Stomach (tissue), 4 donors: ENCODE results near the gene NOXA1.

ENCODE experiments used
- EP300 ChIP-seq: sonication (generic); formaldehyde crosslinking; IDR thresholded peaks from one replicate; pipeline ENCODE4 v1.6.1; 2017; ENCODE audit warnings: antibody characterized with exemption
- POLR2A ChIP-seq, 4 donors: fragments of 450-650 bp; IDR thresholded peaks; one replicate each; pipeline ENCODE4 v1.6.1; 2016; ENCODE audit warnings: antibody characterized with exemption in 4 of 4, control low read depth in 2 of 4, mild to moderate bottlenecking in 1 of 4, moderate library complexity in 1 of 4
- POLR2AphosphoS5 ChIP-seq, 3 donors: sonication (generic); formaldehyde crosslinking; IDR thresholded peaks; one replicate each; pipeline ENCODE4 v1.6.1; 2016; ENCODE audit warnings: antibody characterized with exemption in 3 of 3
- TF ChIP-seq, protein P1 (sequence below), 7 experiments: fragments of 450-650 bp in 4 of 7; fragments of 200-600 bp in 3 of 7; sonication (generic) in 3 of 7; IDR thresholded peaks; one replicate each; pipeline ENCODE4 v1.5.1; 2016 to 2019; ENCODE audit warnings: antibody characterized with exemption in 7 of 7, control low read depth in 2 of 7, mild to moderate bottlenecking in 1 of 7

DNA sequence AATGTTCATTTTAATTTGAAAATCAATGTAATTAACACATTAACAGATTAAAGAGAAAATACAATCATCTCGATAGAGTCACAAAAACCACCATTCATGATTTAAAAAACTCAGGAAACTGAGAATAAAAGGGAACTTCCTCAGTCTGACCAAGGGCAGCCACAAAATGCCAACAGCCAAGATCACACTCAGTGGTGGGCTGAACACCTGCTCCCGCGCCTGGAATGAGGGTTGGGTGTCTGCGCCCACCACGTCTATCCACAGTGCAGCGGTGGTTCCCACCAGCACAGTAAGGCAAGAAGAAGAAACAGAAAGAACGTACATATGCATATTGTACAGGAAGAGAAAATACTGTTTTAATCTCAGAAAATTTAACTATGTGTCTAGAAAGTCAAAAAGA is 47.6 kb downstream of the NOXA1 start:
- no peak for TF ChIP-seq POLR2A (IDR thresholded peaks at IDR 0.05)
- TF ChIP-seq, protein P1, sequence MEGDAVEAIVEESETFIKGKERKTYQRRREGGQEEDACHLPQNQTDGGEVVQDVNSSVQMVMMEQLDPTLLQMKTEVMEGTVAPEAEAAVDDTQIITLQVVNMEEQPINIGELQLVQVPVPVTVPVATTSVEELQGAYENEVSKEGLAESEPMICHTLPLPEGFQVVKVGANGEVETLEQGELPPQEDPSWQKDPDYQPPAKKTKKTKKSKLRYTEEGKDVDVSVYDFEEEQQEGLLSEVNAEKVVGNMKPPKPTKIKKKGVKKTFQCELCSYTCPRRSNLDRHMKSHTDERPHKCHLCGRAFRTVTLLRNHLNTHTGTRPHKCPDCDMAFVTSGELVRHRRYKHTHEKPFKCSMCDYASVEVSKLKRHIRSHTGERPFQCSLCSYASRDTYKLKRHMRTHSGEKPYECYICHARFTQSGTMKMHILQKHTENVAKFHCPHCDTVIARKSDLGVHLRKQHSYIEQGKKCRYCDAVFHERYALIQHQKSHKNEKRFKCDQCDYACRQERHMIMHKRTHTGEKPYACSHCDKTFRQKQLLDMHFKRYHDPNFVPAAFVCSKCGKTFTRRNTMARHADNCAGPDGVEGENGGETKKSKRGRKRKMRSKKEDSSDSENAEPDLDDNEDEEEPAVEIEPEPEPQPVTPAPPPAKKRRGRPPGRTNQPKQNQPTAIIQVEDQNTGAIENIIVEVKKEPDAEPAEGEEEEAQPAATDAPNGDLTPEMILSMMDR (IDR thresholded peaks at IDR 0.05), result no peak
- no peak for TF ChIP-seq POLR2AphosphoS5 (IDR thresholded peaks at IDR 0.05)
- TF ChIP-seq EP300, result no peak
